HT1080 (cell line): ENCODE data around the gene DCAF15. TPM values are rescaled to one million over a fixed set of nuclear protein-coding genes. Genes with fewer than 3 reads are reported as not detected.

ENCODE experiments used
- DNase-seq: peaks from one replicate; pipeline ENCODE4 v3.0.0-alpha.2; 2015; ENCODE audit warnings: low read depth
- total RNA-seq: library from RNA; depleted of rRNA; stranded (reverse); fragments of >200 nt; shearing (Covaris generic); gene quantifications from 2 replicates; pipeline ENCODE4 v1.2.3, GENCODE V29; 2014

DCAF15 gene
- total RNA-seq, 1 experiment from 2014 or later, result 35.0 TPM

DNA sequence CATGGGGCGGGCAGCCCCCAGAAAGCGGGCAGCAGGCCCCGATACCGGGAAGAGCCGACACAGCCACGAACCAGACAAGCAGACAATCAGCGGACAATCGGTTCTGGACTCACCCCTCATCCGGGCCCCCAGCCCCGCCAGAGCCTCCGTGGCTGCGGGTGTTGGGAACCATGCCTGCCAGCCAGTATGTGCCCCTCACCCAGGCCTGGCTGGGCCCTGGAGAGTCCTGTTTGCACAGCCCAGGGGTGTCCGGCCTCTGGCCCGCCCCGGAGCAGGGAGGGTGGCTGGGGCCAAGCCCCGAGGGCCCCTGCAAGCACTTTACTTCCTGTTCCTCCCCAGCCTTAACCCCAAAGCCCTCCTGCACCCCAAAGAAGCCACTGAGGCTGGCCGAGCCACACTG is 21.9 kb upstream of the DCAF15 start:
- DNase-seq, result no peak

- DNase-seq, result no peak
Measured at GRCh38 chr19:13931391-13932148, 20.7 kb upstream of the DCAF15 start.

DNA sequence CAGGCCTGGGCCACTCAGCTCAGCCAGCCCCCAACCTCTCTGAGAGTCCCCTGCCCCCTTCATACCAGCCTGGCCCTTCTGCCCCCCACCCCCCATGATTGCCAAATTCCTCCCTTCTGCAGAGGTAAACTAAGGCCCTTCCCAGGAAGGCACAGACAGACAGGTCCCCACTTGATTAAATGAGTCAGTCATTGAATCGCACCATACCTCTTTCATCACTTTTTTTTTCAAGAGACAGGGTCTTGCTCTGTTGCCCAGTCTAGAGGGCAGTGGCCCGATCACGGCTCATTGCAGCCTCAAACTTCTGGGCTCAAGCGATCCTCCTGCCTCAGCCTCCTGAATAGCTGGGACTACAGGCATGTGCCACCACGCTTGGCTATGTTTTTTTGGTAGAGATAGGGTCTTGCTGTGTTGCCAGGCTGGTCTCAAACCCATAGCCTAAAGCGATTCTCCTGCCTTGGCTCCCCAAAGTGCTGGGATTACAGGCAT is 20.1 kb upstream of the DCAF15 start:
- no peak for DNase-seq

GRCh38 chr19:13932911-13933393 is 19.4 kb upstream of the DCAF15 start:
- DNase-seq, result no peak

GRCh38 chr19:13934785-13935109 is 17.6 kb upstream of the DCAF15 start:
- DNase-seq, result no peak

GRCh38 chr19:13935765-13936510 is 16.4 kb upstream of the DCAF15 start:
- no peak for DNase-seq

DNA sequence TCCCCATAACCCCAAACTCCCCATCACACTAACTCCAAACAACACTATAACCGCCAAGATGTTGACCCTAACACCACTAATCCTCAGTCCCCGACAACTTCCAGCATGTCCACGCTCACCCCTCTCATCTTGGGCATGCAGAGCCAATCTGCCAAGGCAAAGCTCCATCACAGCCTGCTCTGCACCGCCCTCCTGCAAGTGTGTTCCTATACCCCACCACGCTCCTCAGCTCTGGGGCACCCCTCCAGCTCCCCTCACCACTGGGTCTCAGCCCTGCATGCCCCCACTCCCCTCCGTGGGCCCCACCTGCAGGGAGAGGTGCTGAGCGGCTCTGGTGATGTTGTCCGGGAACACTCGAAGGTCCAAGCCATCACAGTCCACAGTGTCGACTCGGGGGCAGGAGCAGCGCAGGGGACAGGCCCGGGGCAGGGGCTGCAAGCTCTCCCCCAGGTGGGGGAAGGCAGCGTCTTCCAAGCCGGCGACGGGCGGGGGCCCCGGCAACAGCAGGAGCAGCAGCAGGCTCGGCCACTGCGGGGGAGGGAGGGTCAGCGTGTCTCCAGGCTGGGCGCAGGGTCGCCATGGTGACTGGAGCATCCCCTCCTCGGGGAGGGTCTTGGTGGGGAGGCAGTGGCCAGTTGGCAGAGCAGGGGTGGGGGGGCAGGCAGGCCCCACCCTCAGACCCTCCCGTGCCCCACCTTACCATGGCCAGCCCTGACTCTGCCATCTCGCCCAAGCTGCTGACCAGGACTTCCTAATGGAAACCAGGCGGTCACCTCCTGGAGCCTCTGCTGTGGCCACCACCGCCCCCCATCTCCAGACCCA is 14.6 kb upstream of the DCAF15 start:
- no peak for DNase-seq

GRCh38 chr19:13938301-13939064 is 13.8 kb upstream of the DCAF15 start, which contains the start of gene PODNL1:
Gene PODNL1, minus strand, starts transcription at chr19:13938417. Its CDS starts 236 bp downstream, at chr19:13938181.
- DNase-seq, result peak; percentile 31

GRCh38 chr19:13942023-13942684 is 10.2 kb upstream of the DCAF15 start:
- DNase-seq, result peak; percentile 11

DNA sequence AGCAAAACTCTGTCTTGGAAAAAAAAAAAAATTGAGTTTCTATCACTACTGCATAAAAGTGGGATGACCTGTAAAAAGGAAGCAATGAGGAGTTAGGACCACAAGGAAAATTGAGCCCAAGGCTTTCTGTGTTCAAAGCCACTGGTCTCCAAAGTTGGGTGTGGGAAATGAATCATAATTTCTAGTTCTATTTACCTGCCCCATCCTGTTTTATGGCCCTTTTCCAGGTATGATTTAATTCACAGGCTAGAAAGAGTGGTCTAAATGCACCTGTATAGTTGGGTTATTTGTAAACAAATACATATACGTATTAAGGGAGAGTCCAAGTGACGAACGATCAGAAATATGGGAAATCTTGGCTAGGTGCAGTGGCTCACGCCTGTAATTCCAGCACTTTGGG is 5.9 kb upstream of the DCAF15 start:
- DNase-seq, result no peak

GRCh38 chr19:13951043-13951442 is 1.3 kb upstream of the DCAF15 start:
- no peak for DNase-seq

DNA sequence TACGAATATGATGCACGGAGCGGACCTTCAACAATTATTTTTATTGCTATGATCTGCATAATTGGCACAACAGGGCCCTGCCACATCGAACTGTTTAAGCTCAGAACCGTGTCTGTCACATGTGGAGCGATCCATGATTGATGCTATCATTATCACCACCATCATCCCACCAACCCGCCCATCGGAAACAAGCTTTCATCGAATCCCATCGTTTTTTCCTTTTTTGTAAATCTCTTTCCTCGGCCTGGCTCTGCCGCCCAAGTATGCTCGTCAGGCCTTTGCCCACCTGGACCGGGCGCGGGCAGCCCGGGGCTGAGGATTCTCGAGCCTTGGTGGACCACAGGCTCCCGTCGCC is 533 bp upstream of the DCAF15 start:
- no peak for DNase-seq

- DNase-seq, result peak; percentile 51
Measured at GRCh38 chr19:13952931-13953531, 722 bp downstream of the DCAF15 start.

- DNase-seq, result no peak
Measured at GRCh38 chr19:13954185-13954584, 1.9 kb downstream of the DCAF15 start.

- DNase-seq, result no peak
Measured at GRCh38 chr19:13955662-13956364, 3.5 kb downstream of the DCAF15 start.

DNA sequence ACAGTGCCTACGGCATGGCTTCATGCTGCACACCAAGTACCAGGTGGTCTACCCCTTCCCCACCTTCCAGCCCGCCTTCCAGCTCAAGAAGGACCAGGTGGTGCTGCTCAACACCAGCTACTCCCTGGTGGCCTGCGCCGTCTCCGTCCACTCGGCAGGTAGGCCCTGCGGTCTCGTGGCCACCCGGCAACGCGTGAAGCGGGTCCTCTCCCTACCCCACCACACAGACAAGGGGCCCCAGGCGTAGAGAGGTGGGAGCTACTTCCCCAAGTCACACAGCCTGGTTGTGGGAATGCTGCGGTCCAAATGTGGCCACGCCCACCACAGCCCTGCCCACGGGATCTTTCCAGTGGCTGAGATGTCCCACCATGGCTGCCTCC is 4.0 kb downstream of the DCAF15 start:
- no peak for DNase-seq

DNA sequence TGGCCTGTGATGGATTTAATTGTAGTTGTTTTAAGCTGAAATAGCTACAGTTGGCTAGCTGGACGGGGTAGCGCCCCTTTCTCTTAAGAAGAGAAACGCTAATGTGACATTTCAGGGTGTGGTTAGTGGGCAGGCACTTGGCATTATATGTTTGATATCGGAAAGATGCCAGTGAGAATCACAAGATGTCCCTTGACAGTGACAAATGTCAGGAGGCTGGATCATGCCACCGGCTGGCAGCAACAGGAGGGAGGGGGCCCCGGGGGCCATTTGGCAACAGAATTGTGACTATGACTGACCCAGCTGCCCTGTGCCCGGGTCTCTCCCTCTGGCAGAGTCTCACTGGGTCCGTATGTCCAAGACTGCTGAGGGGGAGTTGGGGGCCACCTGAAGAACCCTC is 4.7 kb downstream of the DCAF15 start:
- no peak for DNase-seq

DNA sequence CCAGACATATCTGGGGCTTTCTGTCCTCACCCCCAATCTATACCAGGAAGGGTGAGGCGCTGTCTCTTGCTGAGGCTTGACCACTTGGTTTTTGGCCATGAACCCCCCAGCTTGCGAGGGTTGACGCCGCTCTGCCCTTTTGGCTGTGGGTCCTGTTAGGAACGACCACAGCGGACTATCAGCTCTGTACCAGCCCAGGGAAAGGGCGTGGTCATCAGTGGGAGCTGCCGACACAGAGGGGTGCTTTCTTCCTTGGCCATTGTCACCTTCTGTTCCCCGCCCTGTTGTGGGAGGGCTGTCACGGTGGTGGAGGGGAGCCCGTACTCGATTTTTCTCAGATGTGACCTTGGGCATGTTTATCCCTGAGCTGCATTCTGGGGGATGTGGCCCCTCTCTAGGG is 5.7 kb downstream of the DCAF15 start:
- no peak for DNase-seq

DNA sequence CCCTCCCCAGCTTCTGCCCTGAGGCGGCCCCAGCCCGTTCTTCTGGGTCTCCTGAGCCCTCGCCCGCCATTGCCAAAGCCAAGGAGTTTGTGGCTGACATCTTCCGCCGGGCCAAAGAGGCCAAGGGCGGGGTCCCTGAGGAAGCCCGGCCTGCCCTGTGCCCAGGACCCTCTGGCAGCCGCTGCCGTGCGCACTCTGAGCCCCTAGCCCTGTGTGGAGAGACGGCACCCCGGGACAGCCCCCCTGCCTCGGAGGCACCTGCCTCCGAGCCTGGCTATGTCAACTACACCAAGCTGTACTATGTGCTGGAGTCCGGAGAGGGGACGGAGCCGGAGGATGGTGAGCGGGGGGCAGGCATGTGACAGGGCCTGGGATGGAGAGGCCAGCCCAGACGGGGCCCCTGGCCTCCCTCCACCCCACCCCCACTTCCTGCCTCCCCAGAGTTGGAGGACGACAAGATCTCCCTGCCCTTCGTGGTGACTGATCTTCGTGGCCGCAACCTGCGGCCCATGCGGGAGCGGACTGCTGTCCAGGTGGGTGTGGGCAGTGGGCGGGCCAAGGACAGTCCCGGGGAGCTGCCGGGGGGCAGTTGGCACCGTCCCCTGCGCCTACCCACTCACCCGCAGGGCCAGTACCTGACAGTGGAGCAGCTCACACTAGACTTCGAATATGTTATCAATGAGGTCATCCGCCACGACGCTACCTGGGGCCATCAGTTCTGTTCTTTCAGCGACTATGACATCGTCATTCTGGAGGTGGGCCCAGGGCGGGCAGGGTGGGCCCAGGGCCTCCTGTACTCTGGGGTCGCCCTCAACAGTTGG is 7.0 kb downstream of the DCAF15 start:
- DNase-seq, result no peak
